BLaER1 (cell line): ENCODE data around the gene VSTM5.

ENCODE experiments used
- H3K27ac ChIP-seq: shearing (Covaris generic); formaldehyde crosslinking; 2 replicates; pipeline ENCODE4 v1.8.1; 2022
- H3K27me3 ChIP-seq: shearing (Covaris generic); formaldehyde crosslinking; 2 replicates; pipeline ENCODE4 v1.8.1; 2022
- H3K36me3 ChIP-seq: shearing (Covaris generic); formaldehyde crosslinking; 2 replicates; pipeline ENCODE4 v1.8.1; 2022
- H3K4me1 ChIP-seq: shearing (Covaris generic); formaldehyde crosslinking; 2 replicates; pipeline ENCODE4 v1.8.1; 2022
- H3K4me2 ChIP-seq: shearing (Covaris generic); formaldehyde crosslinking; 2 replicates; pipeline ENCODE4 v1.8.1; 2022
- H3K4me3 ChIP-seq: shearing (Covaris generic); formaldehyde crosslinking; 2 replicates; pipeline ENCODE4 v1.8.1; 2022
- H3K9ac ChIP-seq: shearing (Covaris generic); formaldehyde crosslinking; 2 replicates; pipeline ENCODE4 v1.8.1; 2022
- H3K9me3 ChIP-seq: shearing (Covaris generic); formaldehyde crosslinking; 2 replicates; pipeline ENCODE4 v1.8.1; 2022
- H4K20me1 ChIP-seq: shearing (Covaris generic); formaldehyde crosslinking; 2 replicates; pipeline ENCODE4 v1.8.1; 2022
- Cebpa-rat ChIP-seq: shearing (Covaris generic); IDR thresholded peaks from 2 replicates; pipeline ENCODE4 v1.8.1; 2022

The VSTM5 gene

GRCh38 chr11:93823210-93823609, 27.2 kb downstream of the VSTM5 start:
- peaks cover 8% of the 10 kb centered on the region for H3K36me3 ChIP-seq
- no peaks in the 10 kb centered on the region for H3K9me3 ChIP-seq
- H3K4me2 ChIP-seq, result no peak overlapping the region
- H3K27ac ChIP-seq, result no peak overlapping the region
- no peaks in the 10 kb centered on the region for H3K27me3 ChIP-seq
- no peaks in the 10 kb centered on the region for H3K4me1 ChIP-seq
- TF ChIP-seq Cebpa-rat, result no peak
- H3K4me3 ChIP-seq, result no peak overlapping the region
- no peak overlapping the region for H3K9ac ChIP-seq
- no peaks in the 10 kb centered on the region for H4K20me1 ChIP-seq

- no peak overlapping the region for H3K4me2 ChIP-seq
- H3K9me3 ChIP-seq, result no peaks in the 10 kb centered on the region
- no peak overlapping the region for H3K9ac ChIP-seq
- H3K27ac ChIP-seq, result no peak overlapping the region
- H3K4me1 ChIP-seq, result no peaks in the 10 kb centered on the region
- H3K36me3 ChIP-seq, result peaks cover 8% of the 10 kb centered on the region
- H3K4me3 ChIP-seq, result no peak overlapping the region
- no peak for TF ChIP-seq Cebpa-rat
- no peaks in the 10 kb centered on the region for H4K20me1 ChIP-seq
- H3K27me3 ChIP-seq, result no peaks in the 10 kb centered on the region
Measured at GRCh38 chr11:93822359-93822758, 28.1 kb downstream of the VSTM5 start.

- Histone ChIP-seq H3K9ac (no peak overlapping the region), H3K27me3 (no peaks in the 10 kb centered on the region), H4K20me1 (no peaks in the 10 kb centered on the region), H3K4me2 (no peak overlapping the region), H3K4me3 (no peak overlapping the region), H3K27ac (no peak overlapping the region), H3K4me1 (no peaks in the 10 kb centered on the region), H3K9me3 (no peaks in the 10 kb centered on the region), H3K36me3 (peaks cover 8% of the 10 kb centered on the region)
- no peak for TF ChIP-seq Cebpa-rat
Measured at GRCh38 chr11:93821617-93822016, 28.8 kb downstream of the VSTM5 start.

- peaks cover 10% of the 10 kb centered on the region for H3K36me3 ChIP-seq
- TF ChIP-seq Cebpa-rat, result no peak
- no peaks in the 10 kb centered on the region for H3K4me1 ChIP-seq
- H3K27me3 ChIP-seq, result no peaks in the 10 kb centered on the region
- H3K4me2 ChIP-seq, result no peak overlapping the region
- H3K9ac ChIP-seq, result no peak overlapping the region
- H3K4me3 ChIP-seq, result no peak overlapping the region
- no peaks in the 10 kb centered on the region for H3K9me3 ChIP-seq
- H4K20me1 ChIP-seq, result no peaks in the 10 kb centered on the region
- no peak overlapping the region for H3K27ac ChIP-seq
Measured at GRCh38 chr11:93820847-93821246, 29.6 kb downstream of the VSTM5 start.

- Histone ChIP-seq H3K9ac (no peak overlapping the region), H4K20me1 (0 out of 2 replicates have a peak, but pooled peaks cover 5% of the 10 kb centered on the region), H3K36me3 (peaks cover 18% of the 10 kb centered on the region), H3K4me3 (no peak overlapping the region), H3K27ac (no peak overlapping the region), H3K27me3 (no peaks in the 10 kb centered on the region), H3K9me3 (no peaks in the 10 kb centered on the region), H3K4me1 (no peaks in the 10 kb centered on the region), H3K4me2 (no peak overlapping the region)
- no peak for TF ChIP-seq Cebpa-rat
Measured at GRCh38 chr11:93819966-93820695, 30.3 kb downstream of the VSTM5 start.

GRCh38 chr11:93817426-93818348, 32.7 kb downstream of the VSTM5 start:
- Histone ChIP-seq H3K4me3 (no peak overlapping the region), H4K20me1 (peaks cover 17% of the 10 kb centered on the region; the same call in 1 of the 2 replicates), H3K4me2 (no peak overlapping the region), H3K4me1 (no peaks in the 10 kb centered on the region), H3K27me3 (no peaks in the 10 kb centered on the region), H3K9ac (no peak overlapping the region), H3K9me3 (no peaks in the 10 kb centered on the region), H3K27ac (no peak overlapping the region), H3K36me3 (peaks cover 42% of the 10 kb centered on the region)
- TF ChIP-seq Cebpa-rat, result no peak

GRCh38 chr11:93814966-93815633, 35.3 kb downstream of the VSTM5 start:
- Histone ChIP-seq H3K4me3 (no peak overlapping the region), H3K27ac (no peak overlapping the region), H3K9me3 (no peaks in the 10 kb centered on the region), H3K27me3 (no peaks in the 10 kb centered on the region), H3K4me2 (no peak overlapping the region), H3K9ac (no peak overlapping the region), H3K36me3 (peaks cover 67% of the 10 kb centered on the region), H4K20me1 (peaks cover 41% of the 10 kb centered on the region), H3K4me1 (no peaks in the 10 kb centered on the region)
- TF ChIP-seq Cebpa-rat, result no peak

GRCh38 chr11:93813974-93814373, 36.4 kb downstream of the VSTM5 start:
- peaks cover 77% of the 10 kb centered on the region for H3K36me3 ChIP-seq
- peaks cover 52% of the 10 kb centered on the region for H4K20me1 ChIP-seq
- H3K9ac ChIP-seq, result no peak overlapping the region
- H3K9me3 ChIP-seq, result no peaks in the 10 kb centered on the region
- H3K27me3 ChIP-seq, result no peaks in the 10 kb centered on the region
- no peak overlapping the region for H3K27ac ChIP-seq
- no peak for TF ChIP-seq Cebpa-rat
- no peak overlapping the region for H3K4me2 ChIP-seq
- no peak overlapping the region for H3K4me3 ChIP-seq
- H3K4me1 ChIP-seq, result no peaks in the 10 kb centered on the region

GRCh38 chr11:93807980-93808379, 42.4 kb downstream of the VSTM5 start:
- Histone ChIP-seq H4K20me1 (peaks cover 93% of the 10 kb centered on the region), H3K4me1 (no peaks in the 10 kb centered on the region), H3K4me3 (no peak overlapping the region), H3K9ac (no peak overlapping the region), H3K36me3 (peaks cover 98% of the 10 kb centered on the region), H3K4me2 (no peak overlapping the region), H3K9me3 (no peaks in the 10 kb centered on the region), H3K27me3 (no peaks in the 10 kb centered on the region), H3K27ac (no peak overlapping the region)
- TF ChIP-seq Cebpa-rat, result no peak
